IPS-15b (cell line): ENCODE data around the gene UGDH.
A peak's percentile ranks its signal among the peaks of the same experiment; 100 is the strongest.
"Not testable (repeated sequence)": the region's sequence is repeated elsewhere in the genome, so short reads cannot be mapped to it uniquely, and the experiment has no call there.

ENCODE experiments used
- H3K27me3 ChIP-seq: one replicate; pipeline ENCODE4 v1.6.1; 2013; ENCODE audit warnings: low read length; ENCODE audit not compliant: control insufficient read depth, insufficient read depth
- H3K36me3 ChIP-seq: one replicate; pipeline ENCODE4 v1.6.1; 2013; ENCODE audit warnings: low read length; ENCODE audit not compliant: control insufficient read depth, insufficient read depth
- H3K4me1 ChIP-seq: one replicate; pipeline ENCODE4 v1.6.1; 2013; ENCODE audit warnings: mild to moderate bottlenecking, low read length; ENCODE audit not compliant: control insufficient read depth, insufficient read depth
- H3K4me3 ChIP-seq: one replicate; pipeline ENCODE4 v1.5.1; 2013; ENCODE audit warnings: low read depth, low read length
- H3K9ac ChIP-seq: one replicate; pipeline ENCODE4 v1.6.1; 2013; ENCODE audit warnings: low read depth, mild to moderate bottlenecking, low read length
- H3K9me3 ChIP-seq: one replicate; pipeline ENCODE4 v1.6.1; 2013; ENCODE audit warnings: mild to moderate bottlenecking, low read length; ENCODE audit not compliant: control insufficient read depth, insufficient read depth

Gene UGDH

DNA sequence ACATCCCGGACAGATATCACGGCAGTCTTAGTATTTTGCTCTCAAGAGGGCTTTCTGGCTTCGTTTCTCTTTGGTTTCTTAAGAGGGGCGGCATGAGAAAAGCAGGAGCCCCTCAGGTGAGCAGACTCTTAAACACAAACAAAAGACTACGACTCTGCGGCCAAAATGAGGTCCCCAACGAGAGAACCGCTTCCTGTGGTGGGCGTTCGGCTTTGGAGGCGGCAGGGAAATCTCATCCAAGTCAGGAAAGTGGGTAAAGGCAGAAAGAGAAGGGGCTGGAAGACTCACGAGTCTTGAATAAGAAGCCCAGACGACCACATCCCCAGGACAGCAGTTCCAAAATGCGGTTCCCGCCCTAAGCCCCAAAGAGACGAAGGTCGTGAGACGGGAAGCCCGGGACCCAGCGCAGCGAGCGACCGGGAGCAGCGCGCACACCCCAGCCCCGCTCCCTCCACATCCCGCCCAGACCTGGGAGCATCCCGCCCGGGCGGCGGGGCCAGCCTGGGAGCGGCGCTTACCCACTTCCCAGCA lies 409 bp downstream of the UGDH start:
- peaks cover 5% of the 10 kb centered on the region for H3K9me3 ChIP-seq
- H3K9ac ChIP-seq = peak overlapping the region; percentile 94
- no peaks in the 10 kb centered on the region for H3K27me3 ChIP-seq
- peaks cover 6% of the 10 kb centered on the region for H3K36me3 ChIP-seq
- peak overlapping the region; percentile 96 for H3K4me3 ChIP-seq
- no peaks in the 10 kb centered on the region for H3K4me1 ChIP-seq

DNA sequence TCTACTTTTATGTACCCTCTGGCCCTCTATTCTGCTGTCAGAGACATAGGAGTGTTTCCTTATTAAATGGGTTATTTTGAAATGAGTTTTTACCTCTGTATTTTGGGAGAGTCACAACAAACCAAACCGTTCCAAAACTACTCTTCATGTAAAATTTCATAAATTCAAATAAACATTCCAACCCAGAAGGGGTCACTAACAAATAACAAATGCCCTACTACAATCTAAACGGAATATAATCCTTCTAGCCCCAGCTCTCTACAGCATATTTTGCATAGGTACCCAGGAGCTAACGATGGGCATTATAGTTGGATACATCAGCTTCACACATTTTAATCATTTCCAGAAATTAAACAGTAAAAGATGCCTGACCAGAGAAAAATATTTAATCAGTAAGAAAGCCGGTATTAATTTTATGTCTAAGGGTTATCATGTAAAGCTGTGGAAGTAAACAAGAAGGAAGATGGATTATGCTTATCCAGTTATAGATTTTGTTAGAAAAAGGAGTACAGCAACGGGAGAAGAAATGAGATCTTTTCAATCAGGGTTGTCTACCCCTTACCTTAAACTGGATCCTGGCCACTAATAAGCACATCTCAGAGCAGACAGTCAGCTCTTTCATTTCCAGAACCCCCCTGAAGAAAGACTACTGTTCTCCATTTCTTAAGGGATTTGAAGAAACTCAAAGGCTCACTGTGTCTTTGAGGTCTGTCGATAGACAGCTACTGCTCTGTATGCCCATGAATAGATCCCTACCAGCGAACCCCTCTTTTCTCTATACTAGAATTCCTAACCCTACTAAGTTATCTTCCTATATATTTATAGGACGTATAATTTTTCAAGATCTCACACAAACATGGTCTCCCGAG lies 1.2 kb downstream of the UGDH start:
- peak overlapping the region; percentile 96 for H3K4me3 ChIP-seq
- peak overlapping the region; percentile 94 for H3K9ac ChIP-seq
- H3K9me3 ChIP-seq = peaks cover 4% of the 10 kb centered on the region
- no peaks in the 10 kb centered on the region for H3K27me3 ChIP-seq
- H3K36me3 ChIP-seq = peaks cover 4% of the 10 kb centered on the region
- no peaks in the 10 kb centered on the region for H3K4me1 ChIP-seq

DNA sequence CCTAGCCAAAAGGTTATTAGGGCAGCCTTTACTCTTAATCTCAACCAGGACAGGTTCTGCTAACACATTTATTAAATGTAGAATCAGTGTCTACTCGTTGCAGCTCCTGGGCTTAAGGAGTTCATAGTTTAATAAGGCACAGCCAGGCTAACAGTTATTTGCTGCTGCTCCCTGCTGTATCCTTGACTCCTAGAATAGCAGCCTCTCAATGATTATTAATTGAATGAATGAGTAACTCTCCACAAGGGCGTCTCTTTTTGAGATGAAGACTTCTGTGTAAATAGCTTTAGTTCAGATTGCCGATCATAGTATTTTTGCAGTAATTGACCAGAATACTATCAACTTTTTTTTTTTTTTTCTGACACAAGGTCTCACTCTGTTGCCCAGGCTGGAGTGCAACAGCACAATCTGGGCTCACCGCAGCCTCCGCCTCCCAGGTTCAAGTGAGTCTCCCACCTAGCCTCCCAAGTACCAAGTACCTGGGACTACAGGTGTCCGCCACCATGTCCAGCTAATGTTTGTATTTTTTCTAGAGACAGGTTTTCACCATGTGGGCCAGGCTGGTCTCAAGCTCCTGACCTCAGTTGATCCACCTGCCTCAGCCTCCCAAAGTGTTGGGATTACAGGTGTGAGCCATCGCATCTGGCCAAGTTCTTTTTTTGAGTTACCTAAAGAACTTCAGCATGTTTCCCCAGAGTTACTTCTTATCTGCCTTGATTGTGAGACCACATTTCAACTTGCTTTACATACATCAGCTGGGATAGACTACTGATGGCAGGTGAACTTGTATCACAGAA lies 2.9 kb downstream of the UGDH start:
- Histone ChIP-seq H3K9me3 (no peaks in the 10 kb centered on the region), H3K27me3 (no peaks in the 10 kb centered on the region), H3K36me3 (no peaks in the 10 kb centered on the region), H3K4me3 (no peak overlapping the region), H3K4me1 (no peaks in the 10 kb centered on the region), H3K9ac (no peak overlapping the region)

DNA sequence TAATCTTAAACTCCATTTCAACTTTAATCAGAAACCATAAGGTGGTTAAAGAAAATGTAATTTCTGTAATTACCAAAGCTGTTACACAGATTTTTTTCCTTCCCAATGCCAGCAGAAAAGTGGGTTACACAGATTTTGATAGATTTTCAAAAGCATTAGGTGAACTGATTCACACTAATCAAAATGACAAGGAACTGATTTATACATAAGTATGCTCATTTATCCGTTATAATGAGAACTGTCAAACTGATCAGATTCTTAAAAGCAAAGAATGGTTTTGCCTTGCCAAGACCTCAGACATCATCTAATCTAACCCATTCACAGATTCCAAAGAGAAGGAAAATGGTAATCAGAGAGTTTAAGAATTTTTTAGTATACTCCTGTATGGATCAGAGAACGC lies 5.2 kb downstream of the UGDH start:
- Histone ChIP-seq H3K27me3 (no peaks in the 10 kb centered on the region), H3K9ac (no peak overlapping the region), H3K9me3 (no peaks in the 10 kb centered on the region), H3K36me3 (no peaks in the 10 kb centered on the region), H3K4me3 (no peak overlapping the region), H3K4me1 (no peaks in the 10 kb centered on the region)

DNA sequence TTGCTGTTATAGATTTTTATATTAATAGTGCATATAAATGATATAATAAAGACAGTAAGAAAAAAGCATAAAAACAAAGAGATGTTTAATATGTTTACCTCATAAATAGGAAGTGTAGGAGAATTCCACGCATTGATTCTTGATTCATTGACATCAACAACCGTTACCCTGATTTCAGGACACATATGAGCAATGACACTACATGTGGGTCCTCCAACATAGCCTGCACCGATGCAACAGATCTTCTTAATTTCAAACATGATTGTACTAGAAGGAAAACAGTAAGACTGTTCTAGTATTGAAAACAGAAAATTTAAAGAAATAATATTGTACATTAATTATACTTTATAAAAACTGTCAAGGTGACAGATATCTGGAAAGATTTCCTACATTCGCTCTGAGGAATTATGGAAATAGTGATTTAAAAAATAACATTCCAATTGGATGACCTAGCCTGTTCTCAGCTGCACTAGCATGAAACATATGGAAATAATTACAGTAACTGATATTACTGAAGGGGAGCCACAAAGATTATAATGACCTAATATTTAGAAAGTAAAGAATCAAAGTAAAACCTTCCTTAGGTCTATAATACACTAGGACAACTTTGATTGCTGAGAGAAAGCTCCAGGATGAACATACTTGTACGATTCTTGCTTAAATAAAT lies 5.9 kb downstream of the UGDH start:
- Histone ChIP-seq H3K9ac (no peak overlapping the region), H3K4me1 (no peaks in the 10 kb centered on the region), H3K36me3 (no peaks in the 10 kb centered on the region), H3K9me3 (no peaks in the 10 kb centered on the region), H3K27me3 (no peaks in the 10 kb centered on the region), H3K4me3 (no peak overlapping the region)

DNA sequence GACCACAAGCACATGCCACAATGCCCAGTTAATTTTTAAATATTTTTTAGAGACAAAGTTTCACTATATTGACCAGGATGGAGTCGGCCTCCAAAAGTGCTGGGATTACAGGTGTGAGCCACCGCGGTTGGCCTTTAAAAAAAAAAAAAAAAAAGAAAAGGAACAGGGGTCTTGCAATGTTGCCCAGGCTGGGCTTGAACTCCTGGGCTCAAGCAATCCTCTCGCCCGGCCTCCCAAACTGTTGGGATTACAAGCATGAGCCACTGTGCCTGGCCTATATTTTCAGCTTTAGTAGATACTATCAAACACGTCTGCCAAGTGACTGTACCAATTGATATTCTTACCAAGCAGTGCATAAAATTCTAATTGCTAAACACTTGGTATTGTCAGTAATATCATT lies 8.8 kb downstream of the UGDH start:
- H3K9me3 ChIP-seq = no peaks in the 10 kb centered on the region
- no peak overlapping the region for H3K9ac ChIP-seq
- no peaks in the 10 kb centered on the region for H3K27me3 ChIP-seq
- no peaks in the 10 kb centered on the region for H3K36me3 ChIP-seq
- no peak overlapping the region for H3K4me3 ChIP-seq
- H3K4me1 ChIP-seq = no peaks in the 10 kb centered on the region

DNA sequence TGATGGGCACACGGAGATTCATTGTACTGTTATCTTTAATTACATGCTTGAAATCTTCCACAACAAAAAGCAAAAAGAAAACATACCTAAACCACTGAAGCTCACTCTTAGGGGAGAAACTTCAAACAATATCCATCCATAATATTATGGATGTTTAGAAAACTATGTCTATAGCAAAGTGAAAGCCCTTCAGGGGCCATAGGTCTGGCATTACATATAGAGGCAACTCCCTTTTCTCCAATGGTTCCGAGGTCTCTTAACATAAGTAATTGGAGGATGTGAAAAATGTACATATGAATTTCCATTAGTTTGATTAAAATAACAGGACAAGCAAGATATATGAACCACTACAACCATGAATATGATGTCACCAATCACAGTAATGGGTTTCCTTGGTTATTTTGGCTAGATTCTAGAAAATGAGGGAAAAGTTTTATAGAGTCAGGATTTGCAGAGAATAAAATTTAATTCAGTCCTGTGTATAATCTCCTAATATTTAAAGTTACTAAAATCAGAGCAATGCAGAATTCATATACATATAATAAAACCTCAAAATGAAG lies 10.8 kb downstream of the UGDH start:
- Histone ChIP-seq H3K4me3 (no peak overlapping the region), H3K9ac (no peak overlapping the region), H3K4me1 (no peaks in the 10 kb centered on the region), H3K36me3 (peaks cover 4% of the 10 kb centered on the region), H3K27me3 (no peaks in the 10 kb centered on the region), H3K9me3 (no peaks in the 10 kb centered on the region)

DNA sequence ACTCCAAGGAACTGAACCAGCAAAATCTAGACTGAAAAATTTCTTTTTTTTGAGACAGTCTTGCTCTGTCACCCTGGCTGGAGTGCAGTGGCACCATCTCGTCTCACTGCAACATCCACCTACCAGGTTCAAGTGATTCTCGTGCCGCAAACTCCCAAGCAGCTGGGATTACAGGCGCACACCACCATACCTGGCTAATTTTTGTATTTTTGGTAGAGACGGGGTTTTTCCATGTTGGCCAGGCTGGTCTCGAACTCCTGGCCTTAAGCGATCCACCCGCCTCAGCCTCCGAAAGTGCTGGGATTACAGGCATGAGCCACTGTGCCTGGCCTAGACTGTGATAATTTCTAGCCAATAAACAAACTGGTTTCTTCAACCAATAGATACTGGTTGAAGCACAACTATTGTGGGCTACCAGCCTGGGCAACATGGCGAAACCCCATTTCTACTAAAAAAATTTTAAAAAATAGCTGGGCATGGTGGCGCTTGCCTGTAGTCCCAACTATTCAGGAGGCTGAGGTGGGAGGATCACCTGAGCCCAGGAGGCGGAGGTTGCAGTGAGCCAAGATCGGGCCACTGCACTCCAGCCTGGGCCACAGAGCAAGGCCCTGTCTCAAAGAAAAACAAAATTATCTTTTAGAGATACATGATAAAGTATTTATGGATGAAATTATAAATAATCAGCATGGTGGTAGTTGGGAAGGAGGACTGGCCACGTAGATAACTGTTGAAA lies 11.4 kb downstream of the UGDH start:
- not testable (repeated sequence) for H3K36me3 ChIP-seq, H3K9ac ChIP-seq, H3K4me1 ChIP-seq, H3K27me3 ChIP-seq, H3K4me3 ChIP-seq, H3K9me3 ChIP-seq

DNA sequence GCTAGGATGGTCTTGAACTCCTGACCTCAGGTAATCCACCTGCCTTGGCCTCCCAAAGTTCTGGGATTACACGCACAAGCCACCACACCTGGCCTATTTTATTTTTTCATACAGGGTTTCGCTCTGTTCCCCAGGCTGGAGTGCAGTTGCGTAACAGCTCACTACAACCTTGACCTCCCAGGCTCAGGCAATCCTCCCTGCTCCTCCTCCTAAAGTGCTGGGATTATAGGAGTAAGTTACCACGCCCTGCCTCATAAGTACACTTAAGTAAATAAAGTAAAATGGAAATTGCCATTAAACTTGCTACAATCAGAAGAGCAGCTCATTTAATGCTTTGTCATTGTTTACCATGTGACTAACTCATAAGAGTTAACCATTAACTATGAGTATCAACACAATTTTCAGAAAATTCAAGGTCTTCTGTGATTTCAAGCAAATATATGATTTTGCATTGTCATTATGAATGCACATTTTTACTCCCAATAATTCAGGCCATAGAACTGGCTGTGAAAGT lies 12.3 kb downstream of the UGDH start:
- Histone ChIP-seq H3K9ac (no peak overlapping the region), H3K36me3 (peaks cover 10% of the 10 kb centered on the region)

DNA sequence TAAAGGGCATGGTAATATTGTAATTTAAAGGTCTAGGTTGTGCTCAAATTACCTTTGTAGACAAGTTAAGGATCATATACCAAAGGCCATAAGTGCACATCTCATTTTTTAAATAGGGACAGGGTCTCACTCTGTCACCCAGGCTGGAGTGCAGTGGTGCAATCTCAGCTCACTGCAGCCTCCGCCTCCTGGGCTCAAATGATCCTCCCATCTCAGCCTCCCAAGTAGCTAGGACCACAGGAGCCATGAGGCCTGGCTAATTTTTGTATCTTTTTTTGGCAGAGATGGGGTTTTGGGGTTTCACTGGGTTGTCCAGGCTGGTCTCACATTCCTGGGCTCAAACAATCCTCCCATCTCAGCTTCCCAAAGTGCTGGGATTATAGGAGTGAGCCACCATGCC lies 13.0 kb downstream of the UGDH start:
- not testable (repeated sequence) for H3K9me3 ChIP-seq, H3K9ac ChIP-seq, H3K4me1 ChIP-seq, H3K27me3 ChIP-seq, H3K4me3 ChIP-seq
- peaks cover 14% of the 10 kb centered on the region for H3K36me3 ChIP-seq

More for the DNA sequence above, 12.3 kb downstream of the UGDH start:
- Histone ChIP-seq H3K9me3 (no peaks in the 10 kb centered on the region), H3K4me1 (no peaks in the 10 kb centered on the region), H3K4me3 (no peak overlapping the region), H3K27me3 (no peaks in the 10 kb centered on the region)
